CD4-positive, alpha-beta T cell (primary cell): ENCODE data around the gene KDM3A. TPM values are rescaled to one million over a fixed set of nuclear protein-coding genes. Genes with fewer than 3 reads are reported as not detected.

Source experiments
- ATAC-seq: fragments of 200-7000 bp; cut with Tn5 transposase; one replicate; pipeline ENCODE4 v1.10.0; 2022; ENCODE audit warnings: mild to moderate bottlenecking; ENCODE audit not compliant: poor library complexity
- CTCF ChIA-PET: fragments of 350-600 bp; sonication (Branson Sonifier 250); formaldehyde crosslinking; loops from one replicate; lab custom pipeline; 2021; ENCODE audit warnings: antibody characterized with exemption, inconsistent platforms; lab: Charles Lee
- POLR2A ChIA-PET: fragments of 350-600 bp; sonication (Branson Sonifier 250); formaldehyde crosslinking; loops from one replicate; lab custom pipeline; 2021; ENCODE audit warnings: antibody characterized with exemption, inconsistent platforms; lab: Charles Lee
- DNase-seq, 14 experiments: peaks; one replicate each; pipeline ENCODE4 v3.0.0-alpha.2; 2013 to 2020; ENCODE audit warnings: mixed read lengths in 2 of 14
- H3K27ac ChIP-seq, 2 donors: one replicate each; pipeline versions ENCODE4 v1.5.1 to v1.7.0; 2013; ENCODE audit warnings: low read length in 2 of 2, low read depth in 1 of 2, mild to moderate bottlenecking in 1 of 2
- H3K27me3 ChIP-seq, 2 experiments: 1 replicate in 1 of 2; 2 replicates in 1 of 2; pipeline versions ENCODE4 v1.6.1 to v1.7.0; 2013; ENCODE audit warnings: low read length in 2 of 2, control low read depth in 1 of 2, mild to moderate bottlenecking in 1 of 2, moderate library complexity in 1 of 2; ENCODE audit not compliant: insufficient read depth in 2 of 2, control insufficient read depth in 1 of 2
- H3K36me3 ChIP-seq: one replicate; pipeline ENCODE4 v1.6.1; 2013; ENCODE audit warnings: low read length, control low read depth; ENCODE audit not compliant: insufficient read depth
- H3K4me1 ChIP-seq: one replicate; pipeline ENCODE4 v1.6.1; 2013; ENCODE audit warnings: low read length, control low read depth; ENCODE audit not compliant: insufficient read depth
- H3K4me3 ChIP-seq: one replicate; pipeline ENCODE4 v1.5.1; 2013; ENCODE audit warnings: mild to moderate bottlenecking, low read length, moderate library complexity
- H3K9me3 ChIP-seq, 2 experiments: 1 replicate in 1 of 2; 2 replicates in 1 of 2; pipeline versions ENCODE4 v1.6.1 to v1.7.0; 2013; ENCODE audit warnings: low read length in 2 of 2, mild to moderate bottlenecking in 2 of 2, control low read depth in 1 of 2, moderate library complexity in 1 of 2; ENCODE audit not compliant: control insufficient read depth in 1 of 2, insufficient read depth in 1 of 2
- H3K27ac Mint-ChIP-seq: one replicate; pipeline ENCODE4 v1.8.0; 2020; ENCODE audit warnings: mixed read lengths
- H3K27me3 Mint-ChIP-seq: one replicate; pipeline ENCODE4 v1.8.0; 2021; ENCODE audit warnings: mixed read lengths
- H3K36me3 Mint-ChIP-seq: one replicate; pipeline ENCODE4 v1.8.0; 2021; ENCODE audit warnings: low read depth, mixed read lengths
- H3K4me1 Mint-ChIP-seq: one replicate; pipeline ENCODE4 v1.8.0; 2021; ENCODE audit warnings: low read depth, mixed read lengths
- H3K4me3 Mint-ChIP-seq: one replicate; pipeline ENCODE4 v1.8.0; 2020; ENCODE audit warnings: mild to moderate bottlenecking, mixed read lengths
- H3K9me3 Mint-ChIP-seq: one replicate; pipeline ENCODE4 v1.8.0; 2020; ENCODE audit warnings: mixed read lengths
- intact Hi-C, 2 experiments: fragments of 100-400 bp; cut with DNase I in 1 of 2; cut with micrococcal nuclease in 1 of 2; formaldehyde crosslinking; loops; one replicate each; pipeline versions ENCODE4 v1.15.1 to v1.9.0; 2023 to 2025; cut with DNase I, micrococcal nuclease
- total RNA-seq, 174 experiments: library from RNA in 2 of 174; stranded (reverse) in 2 of 174; gene quantifications; one replicate each; pipeline ENCODE4 v1.2.3 and lab custom pipeline; 2021 to 2026
- TF ChIP-seq, protein P1 (sequence below): fragments of 200-600 bp; IDR thresholded peaks from one replicate; pipeline ENCODE4 v1.8.0; 2022; ENCODE audit warnings: antibody characterized with exemption, mild to moderate bottlenecking

KDM3A gene
- total RNA-seq, 2 experiments from 2014 or later = 205 to 207 TPM

GRCh38 chr2:86420913-86421312 is 20.3 kb upstream of the KDM3A start:
- intact Hi-C loops = no loop called here
- H3K36me3 ChIP-seq = no peaks in the 10 kb centered on the region
- no peak overlapping the region for H3K4me3 Mint-ChIP-seq
- H3K4me3 ChIP-seq = no peak overlapping the region
- no peak overlapping the region for H3K27ac ChIP-seq
- H3K4me1 ChIP-seq = no peaks in the 10 kb centered on the region
- DNase-seq = no peak
- H3K27me3 ChIP-seq = peaks cover 9 to 15% of the 10 kb centered on the region in 2 experiments
- TF ChIP-seq, protein P1, sequence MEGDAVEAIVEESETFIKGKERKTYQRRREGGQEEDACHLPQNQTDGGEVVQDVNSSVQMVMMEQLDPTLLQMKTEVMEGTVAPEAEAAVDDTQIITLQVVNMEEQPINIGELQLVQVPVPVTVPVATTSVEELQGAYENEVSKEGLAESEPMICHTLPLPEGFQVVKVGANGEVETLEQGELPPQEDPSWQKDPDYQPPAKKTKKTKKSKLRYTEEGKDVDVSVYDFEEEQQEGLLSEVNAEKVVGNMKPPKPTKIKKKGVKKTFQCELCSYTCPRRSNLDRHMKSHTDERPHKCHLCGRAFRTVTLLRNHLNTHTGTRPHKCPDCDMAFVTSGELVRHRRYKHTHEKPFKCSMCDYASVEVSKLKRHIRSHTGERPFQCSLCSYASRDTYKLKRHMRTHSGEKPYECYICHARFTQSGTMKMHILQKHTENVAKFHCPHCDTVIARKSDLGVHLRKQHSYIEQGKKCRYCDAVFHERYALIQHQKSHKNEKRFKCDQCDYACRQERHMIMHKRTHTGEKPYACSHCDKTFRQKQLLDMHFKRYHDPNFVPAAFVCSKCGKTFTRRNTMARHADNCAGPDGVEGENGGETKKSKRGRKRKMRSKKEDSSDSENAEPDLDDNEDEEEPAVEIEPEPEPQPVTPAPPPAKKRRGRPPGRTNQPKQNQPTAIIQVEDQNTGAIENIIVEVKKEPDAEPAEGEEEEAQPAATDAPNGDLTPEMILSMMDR = no peak
- peaks cover 3% of the 10 kb centered on the region for H3K36me3 Mint-ChIP-seq
- ChIA-PET CTCF (no interaction called here), POLR2A (interaction anchor here (1.9 kb wide), 1 partner anchor 20 kb away, joined by 6 read pairs; the partner anchor contains the start of gene KDM3A)
- H3K27ac Mint-ChIP-seq = no peak overlapping the region
- H3K9me3 ChIP-seq = peaks cover 0 to 11% of the 10 kb centered on the region in 2 experiments
- ATAC-seq = no peak
- H3K9me3 Mint-ChIP-seq = no peaks in the 10 kb centered on the region
- peaks cover 33% of the 10 kb centered on the region for H3K27me3 Mint-ChIP-seq
- H3K4me1 Mint-ChIP-seq = no peaks in the 10 kb centered on the region

DNA sequence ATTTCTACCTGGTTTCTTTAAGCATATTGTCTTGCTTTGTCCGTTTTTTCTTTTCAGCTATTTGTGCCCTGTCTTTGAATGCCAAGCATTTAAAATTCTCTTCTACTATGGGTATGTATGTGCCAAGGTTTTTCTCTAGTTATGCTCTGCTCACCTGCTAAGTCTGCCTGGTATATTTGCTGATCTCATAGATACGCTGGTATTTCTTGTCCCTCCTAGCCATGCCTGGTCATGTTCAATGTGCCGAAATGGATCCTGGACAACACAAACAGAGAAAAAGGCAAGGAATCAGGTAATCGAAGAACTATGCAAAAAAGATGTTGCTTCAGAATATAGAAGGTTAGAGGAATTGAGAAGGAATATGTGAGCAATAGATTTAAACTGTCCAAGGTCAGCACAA is 14.9 kb upstream of the KDM3A start:
- Mint-ChIP-seq H3K4me1 (no peaks in the 10 kb centered on the region), H3K36me3 (no peaks in the 10 kb centered on the region), H3K27ac (no peak overlapping the region), H3K4me3 (no peak overlapping the region), H3K27me3 (peaks cover 36% of the 10 kb centered on the region), H3K9me3 (peaks cover 2% of the 10 kb centered on the region)
- ATAC-seq (no peak), DNase-seq (no peak)
- Histone ChIP-seq H3K27me3 (peaks cover 9 to 20% of the 10 kb centered on the region in 2 experiments), H3K4me1 (no peaks in the 10 kb centered on the region), H3K4me3 (no peak overlapping the region), H3K36me3 (no peaks in the 10 kb centered on the region), H3K9me3 (peaks cover 6 to 11% of the 10 kb centered on the region in 2 experiments), H3K27ac (no peak overlapping the region)
- ChIA-PET CTCF (no interaction called here), POLR2A (interaction anchor here (0.9 kb wide), 1 partner anchor 15 kb away, joined by 3 read pairs; the partner anchor contains the start of gene KDM3A)
- TF ChIP-seq, protein P1 = no peak
- intact Hi-C loops = no loop called here

DNA sequence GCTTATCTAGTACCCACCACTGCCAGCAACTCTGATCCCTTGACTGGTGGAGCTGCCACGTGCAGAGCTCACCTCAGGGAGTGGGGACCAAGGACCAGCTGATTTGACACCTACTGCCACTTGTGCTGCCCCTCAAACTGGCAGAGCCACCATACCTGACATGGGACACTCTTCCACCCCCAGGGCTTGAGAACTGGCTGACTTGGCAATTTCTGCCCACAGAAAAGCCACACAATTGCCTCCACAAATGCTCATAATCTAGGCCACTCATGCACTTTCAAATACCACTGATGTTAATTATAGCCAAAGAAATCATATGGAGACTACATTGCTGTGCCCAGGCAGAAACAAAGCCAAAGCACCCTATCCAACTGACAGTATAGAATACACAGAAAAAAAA is 11.8 kb upstream of the KDM3A start:
- ATAC-seq (no peak), DNase-seq (no peak)
- Histone ChIP-seq H3K27ac (no peak overlapping the region), H3K27me3 (peaks cover 0 to 11% of the 10 kb centered on the region in 2 experiments), H3K4me1 (no peaks in the 10 kb centered on the region), H3K9me3 (peaks cover 0 to 6% of the 10 kb centered on the region in 2 experiments), H3K4me3 (no peak overlapping the region), H3K36me3 (no peaks in the 10 kb centered on the region)
- H3K27me3 Mint-ChIP-seq = peaks cover 17% of the 10 kb centered on the region
- intact Hi-C loops = no loop called here
- TF ChIP-seq, protein P1 = no peak
- H3K36me3 Mint-ChIP-seq = no peaks in the 10 kb centered on the region
- CTCF ChIA-PET = no interaction called here
- H3K4me1 Mint-ChIP-seq = no peaks in the 10 kb centered on the region
- H3K4me3 Mint-ChIP-seq = no peak overlapping the region
- H3K27ac Mint-ChIP-seq = no peak overlapping the region
- POLR2A ChIA-PET = no interaction called here
- H3K9me3 Mint-ChIP-seq = peaks cover 2% of the 10 kb centered on the region
